ENCODE data around the gene DNAJC11. TPM values are rescaled to one million over a fixed set of nuclear protein-coding genes. Genes with fewer than 3 reads are reported as not detected.
A peak's percentile ranks its signal among the peaks of the same experiment; 100 is the strongest.

Gene DNAJC11
- total RNA-seq, 1 experiment from 2014 or later = 75.6 TPM

GRCh38 chr1:6614019-6614928 is 87.3 kb downstream of the DNAJC11 start:
- peak overlapping the region; percentile 62 to 83 for H3K4me3 ChIP-seq (replicated peaks in 1 of 2; ENCODE audit: low read depth in 1 of 2, low read length in 2 of 2)
- 0 out of 2 replicates have a peak, but pooled peaks have one; percentile 25 for TF ChIP-seq EGR1 (IDR thresholded peaks at IDR 0.05; ENCODE audit: low read depth)
- TF ChIP-seq ZFX (IDR thresholded peaks at IDR 0.05) = peak; percentile 21; the same call in 1 of the 2 replicates
- no peak for TF ChIP-seq ATF3 (IDR thresholded peaks at IDR 0.05)
- TF ChIP-seq ELF1 (IDR thresholded peaks at IDR 0.05; ENCODE audit: borderline replicate concordance, low read depth) = no peak
- no peaks in the 10 kb centered on the region for H3K27me3 ChIP-seq (ENCODE audit: insufficient read depth, low read length)
- ATAC-seq (peak; percentile 1), DNase-seq (ENCODE audit: low read depth, low spot score) (no peak)
- H3K27ac ChIP-seq (ENCODE audit: low read depth, low read length) = peak overlapping the region; percentile 92
- CTCF ChIA-PET = no interaction called here
- H3K9me3 ChIP-seq (ENCODE audit: control insufficient read depth in 1 of 2, insufficient read depth in 1 of 2, low read depth in 1 of 2, low read length in 2 of 2) = no peaks in the 10 kb centered on the region
- intact Hi-C loops (cut with micrococcal nuclease) = no loop called here
- BruUV-seq (replicated peaks) = no TSS peak
- peak overlapping the region; percentile 80 for H3K4me2 ChIP-seq (ENCODE audit: low read length)
- H3K79me2 ChIP-seq (ENCODE audit: insufficient read depth, low read length) = peaks cover 51% of the 10 kb centered on the region
- RAD21 ChIA-PET (ENCODE audit: low non-redundant PET in 1 of 2, low total read pairs in 2 of 2, uncharacterized antibody in 2 of 2, unreplicated experiment in 2 of 2) = no interaction called here
- H3K9me2 ChIP-seq (ENCODE audit: insufficient read depth) = no peaks in the 10 kb centered on the region
- POLR2A ChIA-PET = no interaction called here
- no peaks in the 10 kb centered on the region; the same call in 1 of the 2 replicates for H4K20me1 ChIP-seq (ENCODE audit: insufficient read depth)
- peaks cover 9 to 15% of the 10 kb centered on the region in 2 experiments for H3K36me3 ChIP-seq (ENCODE audit: control insufficient read depth in 1 of 2, insufficient read depth in 2 of 2, low read length in 2 of 2)
- H3K4me1 ChIP-seq (ENCODE audit: control insufficient read depth in 1 of 2, insufficient read depth in 2 of 2, low read length in 2 of 2) = peaks cover 8 to 43% of the 10 kb centered on the region in 2 experiments
- no peak overlapping the region for H2AFZ ChIP-seq (ENCODE audit: low read depth, low read length, poor library complexity, severe bottlenecking)
- H3K9ac ChIP-seq (ENCODE audit: low read length) = peak overlapping the region; percentile 93

- Histone ChIP-seq H4K20me1 (ENCODE audit: insufficient read depth) (no peaks in the 10 kb centered on the region; the same call in 1 of the 2 replicates), H3K27me3 (ENCODE audit: insufficient read depth, low read length) (no peaks in the 10 kb centered on the region), H3K4me3 (replicated peaks in 1 of 2; ENCODE audit: low read depth in 1 of 2, low read length in 2 of 2) (peak within 1 kb of the TSS; percentile 62 to 83), H3K27ac (ENCODE audit: low read depth, low read length) (peak within 1 kb of the TSS; percentile 92), H3K4me2 (ENCODE audit: low read length) (peak within 1 kb of the TSS; percentile 98), H3K9ac (ENCODE audit: low read length) (peak within 1 kb of the TSS; percentile 93), H3K36me3 (ENCODE audit: control insufficient read depth in 1 of 2, insufficient read depth in 2 of 2, low read length in 2 of 2) (peaks cover 6 to 15% of the 10 kb centered on the region in 2 experiments; a peak in 3 of 4 replicates), H3K9me2 (ENCODE audit: insufficient read depth) (no peaks in the 10 kb centered on the region), H3K79me2 (ENCODE audit: insufficient read depth, low read length) (peaks cover 43% of the 10 kb centered on the region), H2AFZ (ENCODE audit: low read depth, low read length, poor library complexity, severe bottlenecking) (peak within 1 kb of the TSS; percentile 13), H3K9me3 (ENCODE audit: control insufficient read depth in 1 of 2, insufficient read depth in 1 of 2, low read depth in 1 of 2, low read length in 2 of 2) (no peaks in the 10 kb centered on the region), H3K4me1 (ENCODE audit: control insufficient read depth in 1 of 2, insufficient read depth in 2 of 2, low read length in 2 of 2) (peaks cover 8 to 46% of the 10 kb centered on the region in 2 experiments)
- ATAC-seq (peak; percentile 93), DNase-seq (ENCODE audit: low read depth, low spot score) (peak; percentile 97)
- ChIA-PET POLR2A (no interaction called here), CTCF (no interaction called here), RAD21 (ENCODE audit: low non-redundant PET in 1 of 2, low total read pairs in 2 of 2, uncharacterized antibody in 2 of 2, unreplicated experiment in 2 of 2) (no interaction called here)
- BruUV-seq (replicated peaks) = no TSS peak
- intact Hi-C loops (cut with micrococcal nuclease) = no loop called here
- TF ChIP-seq ELF1 (IDR thresholded peaks at IDR 0.05; ENCODE audit: borderline replicate concordance, low read depth) (no peak), EZH2phosphoT487 (IDR thresholded peaks at IDR 0.05; ENCODE audit: borderline replicate concordance) (no peak), POLR2AphosphoS5 (IDR thresholded peaks at IDR 0.05; ENCODE audit: low read depth, low read length) (peak; percentile 66), EZH2 (IDR thresholded peaks at IDR 0.05) (no peak), EGR1 (IDR thresholded peaks at IDR 0.05; ENCODE audit: low read depth) (peak; percentile 96), ATF3 (IDR thresholded peaks at IDR 0.05) (no peak), ZNF274 (IDR thresholded peaks at IDR 0.05; ENCODE audit: low read depth, low read length) (no peak), SP1 (IDR thresholded peaks at IDR 0.05; ENCODE audit: low read depth) (peak; percentile 90), YY1 (IDR thresholded peaks at IDR 0.05; ENCODE audit: extremely low read depth, insufficient replicate concordance, low read depth, low read length) (peak; percentile 55), ZBTB33 (IDR thresholded peaks at IDR 0.05; ENCODE audit: extremely low read depth, insufficient replicate concordance, low read length) (no peak), CBX3 (IDR thresholded peaks at IDR 0.05; ENCODE audit: low read depth) (no peak), FOSL1 (IDR thresholded peaks at IDR 0.05; ENCODE audit: low read depth) (no peak), TCF7L2 (IDR thresholded peaks at IDR 0.05; ENCODE audit: borderline replicate concordance, extremely low read depth, insufficient read depth, insufficient read length) (peak; percentile 54), JUND (IDR thresholded peaks at IDR 0.05) (no peak), ZFX (IDR thresholded peaks at IDR 0.05) (no peak)
These were observed 88.1 kb downstream of the DNAJC11 start, which contains the start of gene PHF13 for GRCh38 chr1:6613361-6614018. TSS of gene PHF13 (plus strand) at chr1:6613731. CDS start at chr1:6614067, 336 bp downstream.

All from HCT116 (cell line).